ENCODE data around the gene AVPR2. TPM values are rescaled to one million over a fixed set of nuclear protein-coding genes. Genes with fewer than 3 reads are reported as not detected.

Gene AVPR2
- total and polyA plus RNA-seq, 10 of the 15 experiments (the other 5 are each of a cell fraction or from before 2014, with no cell fraction given) = 0.12 to 0.37 TPM; not detected in 8

DNA sequence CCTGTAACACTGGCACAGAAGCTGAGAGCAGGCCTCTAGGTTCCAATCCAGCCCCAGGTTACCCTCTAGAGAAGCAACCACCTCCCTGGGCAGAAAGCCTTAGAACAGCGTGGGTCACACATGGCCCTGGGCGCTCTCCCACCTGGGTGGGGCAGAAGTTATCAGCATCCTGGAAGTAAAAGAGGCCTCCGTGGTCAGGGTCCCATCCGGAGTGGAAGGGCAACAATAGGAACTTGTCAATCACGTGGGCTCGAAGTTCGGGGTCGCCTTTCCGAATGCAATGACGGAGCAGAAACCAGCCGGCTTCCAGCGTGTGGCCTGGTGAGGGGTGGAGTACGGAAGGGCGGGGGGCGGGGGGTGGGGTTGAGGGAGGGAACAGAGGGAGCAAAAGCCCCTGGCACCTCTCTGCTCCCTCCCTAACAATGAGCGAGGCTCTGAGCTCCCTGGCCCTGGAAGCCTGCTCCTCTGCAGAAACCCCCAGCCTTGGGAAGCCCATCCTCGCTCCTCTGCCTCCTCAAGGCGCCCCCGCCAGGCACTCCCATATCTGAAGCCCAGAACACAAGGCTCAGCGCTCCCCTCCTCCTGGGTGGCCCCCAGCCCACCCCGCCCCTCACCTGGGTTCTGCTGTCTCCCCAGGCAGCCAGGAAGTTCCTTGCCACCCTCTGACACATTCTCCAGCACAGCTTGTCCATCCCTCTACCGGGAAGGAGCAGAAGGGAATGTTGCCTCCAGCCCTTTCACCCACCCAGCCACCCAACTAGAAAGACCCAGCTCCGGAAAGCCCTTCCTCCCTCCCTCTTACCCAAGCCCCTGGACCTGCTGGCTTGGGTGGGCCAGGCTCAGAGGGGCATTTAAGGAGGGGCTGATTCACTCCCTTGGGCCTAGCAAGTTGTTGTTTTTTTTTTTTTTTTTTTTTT, 37.1 kb downstream of the AVPR2 start (continued):
- TF ChIP-seq SMAD5 (IDR thresholded peaks at IDR 0.05; ENCODE audit: low read depth) = no peak
- TF ChIP-seq, protein P1, sequence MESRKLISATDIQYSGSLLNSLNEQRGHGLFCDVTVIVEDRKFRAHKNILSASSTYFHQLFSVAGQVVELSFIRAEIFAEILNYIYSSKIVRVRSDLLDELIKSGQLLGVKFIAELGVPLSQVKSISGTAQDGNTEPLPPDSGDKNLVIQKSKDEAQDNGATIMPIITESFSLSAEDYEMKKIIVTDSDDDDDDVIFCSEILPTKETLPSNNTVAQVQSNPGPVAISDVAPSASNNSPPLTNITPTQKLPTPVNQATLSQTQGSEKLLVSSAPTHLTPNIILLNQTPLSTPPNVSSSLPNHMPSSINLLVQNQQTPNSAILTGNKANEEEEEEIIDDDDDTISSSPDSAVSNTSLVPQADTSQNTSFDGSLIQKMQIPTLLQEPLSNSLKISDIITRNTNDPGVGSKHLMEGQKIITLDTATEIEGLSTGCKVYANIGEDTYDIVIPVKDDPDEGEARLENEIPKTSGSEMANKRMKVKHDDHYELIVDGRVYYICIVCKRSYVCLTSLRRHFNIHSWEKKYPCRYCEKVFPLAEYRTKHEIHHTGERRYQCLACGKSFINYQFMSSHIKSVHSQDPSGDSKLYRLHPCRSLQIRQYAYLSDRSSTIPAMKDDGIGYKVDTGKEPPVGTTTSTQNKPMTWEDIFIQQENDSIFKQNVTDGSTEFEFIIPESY (IDR thresholded peaks at IDR 0.05) = no peak

DNA sequence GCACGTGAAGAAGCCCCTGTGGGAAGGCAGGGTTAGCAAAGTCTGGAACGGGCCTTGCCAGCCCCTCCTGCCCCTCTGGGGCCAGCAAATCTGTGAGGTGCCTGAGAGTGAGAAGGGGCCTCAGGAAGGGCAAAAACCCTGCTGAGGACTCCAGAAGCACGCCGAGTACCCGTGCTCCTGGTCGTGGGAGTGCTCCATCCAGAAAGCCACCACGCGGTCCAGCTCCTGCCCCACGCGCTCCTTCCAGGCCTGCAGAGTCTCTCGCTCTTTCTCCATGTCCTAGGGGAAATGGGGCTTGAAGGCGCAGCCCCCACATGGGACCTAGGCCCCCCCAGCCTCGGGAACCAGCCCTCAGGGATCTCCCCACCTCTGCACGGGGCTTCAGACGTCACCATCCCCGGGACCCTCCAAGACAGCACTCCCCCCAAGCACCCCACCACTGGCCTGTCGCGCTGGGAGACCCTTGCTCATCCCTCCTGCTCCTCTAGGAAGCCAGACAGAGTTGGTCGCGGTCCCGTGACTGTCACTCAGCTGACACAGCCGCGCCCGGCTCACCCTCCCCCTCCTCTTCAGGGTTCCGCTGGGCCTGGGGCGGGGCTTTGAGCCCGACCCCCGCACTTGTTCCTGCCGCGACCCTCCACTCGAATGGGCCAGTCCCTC, 39.8 kb downstream of the AVPR2 start, which contains the start of gene RENBP:
Gene RENBP, minus strand, starts transcription at position 504 of the 660 bp plus-strand sequence. Its CDS starts 33 bp downstream, at position 471.
- peak; percentile 47 for ATAC-seq
- 31% methylated on average over 18 of the region's 31 CpGs for WGBS (ENCODE audit: insufficient coverage, insufficient replicate concordance, low lambda C conversion rate, missing lambda C conversion rate)
- in situ Hi-C loops (cut with MboI) = no loop called here
- no peak within 1 kb of the TSS; the same call in 1 of the 2 replicates for H3K9ac ChIP-seq (ENCODE audit: control insufficient read depth, insufficient read depth, low read length)
- no peak within 1 kb of the TSS for H3K27ac ChIP-seq (ENCODE audit: control insufficient read depth, insufficient read depth)
- intact Hi-C loops (cut with micrococcal nuclease; ENCODE audit: unreplicated experiment) = no loop called here
- no peaks in the 10 kb centered on the region for H3K9me3 ChIP-seq (replicated peaks; ENCODE audit: control insufficient read depth, insufficient read depth, low read length)
- H2AFZ ChIP-seq (ENCODE audit: control insufficient read depth, low read depth, low read length) = peak within 1 kb of the TSS; percentile 60
- ChIA-PET RAD21 (ENCODE audit: unreplicated experiment) (interaction anchor here (0.9 to 4.6 kb wide), 3 partner anchors 16 to 21 kb away, joined by 3 to 59 read pairs (median 3); partner anchors contain the start of gene ARHGAP4), CTCF (interaction anchor here (0.9 to 8.7 kb wide), 2 partner anchors 18 to 76 kb away, joined by 3 to 172 read pairs; partner anchors contain the start of gene ARHGAP4), SMC1A (ENCODE audit: uncharacterized antibody, unreplicated experiment) (interaction anchor here (1.1 to 6.5 kb wide), 2 partner anchors 19 to 37 kb away, joined by 3 to 61 read pairs; partner anchors contain the start of gene ARHGAP4), POLR2A (interaction anchor here (0.7 to 2.0 kb wide), 4 partner anchors 16 to 20 kb away, joined by 3 to 9 read pairs (median 4); partner anchors contain the start of gene ARHGAP4)
- no peaks in the 10 kb centered on the region for H3K4me1 ChIP-seq (ENCODE audit: control insufficient read depth, insufficient read depth, low read length)
- H4K20me1 ChIP-seq (ENCODE audit: control insufficient read depth, insufficient read depth) = no peaks in the 10 kb centered on the region
- no peak for FAIRE-seq
- peak within 1 kb of the TSS; percentile 47; the same call in 1 of the 2 replicates for H3K4me3 ChIP-seq
- peaks cover 0 to 6% of the 10 kb centered on the region in 2 experiments; a peak in 3 of 4 replicates for H3K36me3 ChIP-seq (ENCODE audit: control insufficient read depth in 2 of 2, insufficient read depth in 2 of 2, low read length in 1 of 2)
- no peaks in the 10 kb centered on the region for H3K79me2 ChIP-seq (ENCODE audit: control insufficient read depth, insufficient read depth, low read length)
- DNase-seq (ENCODE audit: low read depth, low spot score) = no peak
- H3K27me3 ChIP-seq (replicated peaks in 1 of 2; ENCODE audit: control insufficient read depth in 2 of 2, insufficient read depth in 2 of 2, low read length in 1 of 2) = no peaks in the 10 kb centered on the region
- peak within 1 kb of the TSS; percentile 68 for H3K4me2 ChIP-seq (ENCODE audit: control insufficient read depth, insufficient read depth)
- no TSS peak for BruUV-seq (replicated peaks)
- TF ChIP-seq TCF12 (IDR thresholded peaks at IDR 0.05; ENCODE audit: low read depth, low read length) (no peak), ZZZ3 (IDR thresholded peaks at IDR 0.05; ENCODE audit: control insufficient read depth, insufficient read length, low read depth) (no peak), DPF2 (IDR thresholded peaks at IDR 0.05) (no peak), SMARCA5 (IDR thresholded peaks at IDR 0.05) (no peak), MYB (IDR thresholded peaks at IDR 0.05; ENCODE audit: borderline replicate concordance, low read depth, low read length) (no peak), TCF3 (IDR thresholded peaks at IDR 0.05; ENCODE audit: borderline replicate concordance, insufficient read depth, low read depth, low read length) (no peak), RAD51 (IDR thresholded peaks at IDR 0.05) (peak; percentile 78)
- TF ChIP-seq, protein P2, sequence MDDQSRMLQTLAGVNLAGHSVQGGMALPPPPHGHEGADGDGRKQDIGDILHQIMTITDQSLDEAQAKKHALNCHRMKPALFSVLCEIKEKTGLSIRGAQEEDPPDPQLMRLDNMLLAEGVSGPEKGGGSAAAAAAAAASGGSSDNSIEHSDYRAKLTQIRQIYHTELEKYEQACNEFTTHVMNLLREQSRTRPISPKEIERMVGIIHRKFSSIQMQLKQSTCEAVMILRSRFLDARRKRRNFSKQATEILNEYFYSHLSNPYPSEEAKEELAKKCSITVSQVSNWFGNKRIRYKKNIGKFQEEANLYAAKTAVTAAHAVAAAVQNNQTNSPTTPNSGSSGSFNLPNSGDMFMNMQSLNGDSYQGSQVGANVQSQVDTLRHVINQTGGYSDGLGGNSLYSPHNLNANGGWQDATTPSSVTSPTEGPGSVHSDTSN (IDR thresholded peaks at IDR 0.05; ENCODE audit: insufficient replicate concordance, low read depth, low read length) = peak; percentile 40
- TF ChIP-seq, protein P3, sequence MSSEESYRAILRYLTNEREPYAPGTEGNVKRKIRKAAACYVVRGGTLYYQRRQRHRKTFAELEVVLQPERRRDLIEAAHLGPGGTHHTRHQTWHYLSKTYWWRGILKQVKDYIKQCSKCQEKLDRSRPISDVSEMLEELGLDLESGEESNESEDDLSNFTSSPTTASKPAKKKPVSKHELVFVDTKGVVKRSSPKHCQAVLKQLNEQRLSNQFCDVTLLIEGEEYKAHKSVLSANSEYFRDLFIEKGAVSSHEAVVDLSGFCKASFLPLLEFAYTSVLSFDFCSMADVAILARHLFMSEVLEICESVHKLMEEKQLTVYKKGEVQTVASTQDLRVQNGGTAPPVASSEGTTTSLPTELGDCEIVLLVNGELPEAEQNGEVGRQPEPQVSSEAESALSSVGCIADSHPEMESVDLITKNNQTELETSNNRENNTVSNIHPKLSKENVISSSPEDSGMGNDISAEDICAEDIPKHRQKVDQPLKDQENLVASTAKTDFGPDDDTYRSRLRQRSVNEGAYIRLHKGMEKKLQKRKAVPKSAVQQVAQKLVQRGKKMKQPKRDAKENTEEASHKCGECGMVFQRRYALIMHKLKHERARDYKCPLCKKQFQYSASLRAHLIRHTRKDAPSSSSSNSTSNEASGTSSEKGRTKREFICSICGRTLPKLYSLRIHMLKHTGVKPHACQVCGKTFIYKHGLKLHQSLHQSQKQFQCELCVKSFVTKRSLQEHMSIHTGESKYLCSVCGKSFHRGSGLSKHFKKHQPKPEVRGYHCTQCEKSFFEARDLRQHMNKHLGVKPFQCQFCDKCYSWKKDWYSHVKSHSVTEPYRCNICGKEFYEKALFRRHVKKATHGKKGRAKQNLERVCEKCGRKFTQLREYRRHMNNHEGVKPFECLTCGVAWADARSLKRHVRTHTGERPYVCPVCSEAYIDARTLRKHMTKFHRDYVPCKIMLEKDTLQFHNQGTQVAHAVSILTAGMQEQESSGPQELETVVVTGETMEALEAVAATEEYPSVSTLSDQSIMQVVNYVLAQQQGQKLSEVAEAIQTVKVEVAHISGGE (CRISPR knock-in tag; IDR thresholded peaks at IDR 0.05) = no peak
- TF ChIP-seq, protein P4, sequence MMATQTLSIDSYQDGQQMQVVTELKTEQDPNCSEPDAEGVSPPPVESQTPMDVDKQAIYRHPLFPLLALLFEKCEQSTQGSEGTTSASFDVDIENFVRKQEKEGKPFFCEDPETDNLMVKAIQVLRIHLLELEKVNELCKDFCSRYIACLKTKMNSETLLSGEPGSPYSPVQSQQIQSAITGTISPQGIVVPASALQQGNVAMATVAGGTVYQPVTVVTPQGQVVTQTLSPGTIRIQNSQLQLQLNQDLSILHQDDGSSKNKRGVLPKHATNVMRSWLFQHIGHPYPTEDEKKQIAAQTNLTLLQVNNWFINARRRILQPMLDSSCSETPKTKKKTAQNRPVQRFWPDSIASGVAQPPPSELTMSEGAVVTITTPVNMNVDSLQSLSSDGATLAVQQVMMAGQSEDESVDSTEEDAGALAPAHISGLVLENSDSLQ (IDR thresholded peaks at IDR 0.05) = peak; percentile 66; the same call in 1 of the 2 replicates
